HG02763 (cell line): ENCODE measurements around the gene EPB41L2.
"Not testable (repeated sequence)": the region's sequence is repeated elsewhere in the genome, so short reads cannot be mapped to it uniquely, and the experiment has no call there.

ENCODE experiments used
- ATAC-seq: cut with Tn5 transposase; IDR thresholded peaks from one replicate; pipeline ENCODE4 v1.9.1; 2021; ENCODE audit warnings: mild to moderate bottlenecking, moderate library complexity; ENCODE audit not compliant: unreplicated experiment

The EPB41L2 gene

GRCh38 chr6:131037194-131037897 is 25.7 kb downstream of the EPB41L2 start:
- no peak for ATAC-seq

DNA sequence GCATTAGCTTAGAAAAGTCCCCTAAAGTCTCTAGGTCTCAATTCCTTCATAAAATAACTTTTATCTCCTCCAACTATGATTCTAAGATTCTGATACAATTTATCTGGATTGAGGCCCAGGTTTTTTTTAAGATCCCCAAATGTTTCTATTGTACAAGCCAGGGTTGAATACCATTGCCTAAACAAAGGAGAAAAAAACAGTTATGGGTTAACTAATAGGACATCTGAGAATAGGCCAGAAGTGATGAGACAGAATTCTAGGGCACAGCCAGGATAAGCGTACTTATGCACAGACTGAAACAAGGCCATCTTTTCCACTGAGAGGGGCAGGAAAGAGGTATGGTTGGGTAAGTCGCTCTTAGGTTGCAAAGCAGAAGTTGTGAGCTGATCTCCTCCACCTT is 26.4 kb downstream of the EPB41L2 start:
- ATAC-seq, result no peak

- no peak for ATAC-seq
Observed at GRCh38 chr6:131036143-131036542, 26.9 kb downstream of the EPB41L2 start.

DNA sequence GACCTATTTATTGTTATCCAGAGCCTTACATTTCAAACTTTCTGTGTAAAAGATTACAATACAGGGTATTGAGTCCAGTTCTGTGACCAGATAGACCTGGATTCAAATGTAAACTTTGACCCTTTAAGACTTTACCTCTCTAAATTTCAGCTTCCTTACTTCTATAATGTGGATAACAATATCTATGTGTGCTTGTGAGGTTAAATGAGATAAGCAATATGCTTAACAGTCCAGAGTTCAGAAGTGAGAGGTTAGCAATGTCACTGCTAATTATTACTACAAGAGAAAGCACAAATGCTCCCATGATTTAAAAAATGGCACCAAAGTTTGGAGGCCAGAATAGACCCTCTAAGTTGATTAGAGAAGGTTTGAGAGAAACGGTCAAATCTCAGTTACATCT is 27.5 kb downstream of the EPB41L2 start:
- no peak for ATAC-seq

- ATAC-seq, result no peak
Observed at GRCh38 chr6:131033631-131034030, 29.4 kb downstream of the EPB41L2 start.

GRCh38 chr6:131029626-131030297 is 33.3 kb downstream of the EPB41L2 start:
- ATAC-seq, result peak; percentile 90

GRCh38 chr6:131027326-131027725 is 35.7 kb downstream of the EPB41L2 start:
- no peak for ATAC-seq

DNA sequence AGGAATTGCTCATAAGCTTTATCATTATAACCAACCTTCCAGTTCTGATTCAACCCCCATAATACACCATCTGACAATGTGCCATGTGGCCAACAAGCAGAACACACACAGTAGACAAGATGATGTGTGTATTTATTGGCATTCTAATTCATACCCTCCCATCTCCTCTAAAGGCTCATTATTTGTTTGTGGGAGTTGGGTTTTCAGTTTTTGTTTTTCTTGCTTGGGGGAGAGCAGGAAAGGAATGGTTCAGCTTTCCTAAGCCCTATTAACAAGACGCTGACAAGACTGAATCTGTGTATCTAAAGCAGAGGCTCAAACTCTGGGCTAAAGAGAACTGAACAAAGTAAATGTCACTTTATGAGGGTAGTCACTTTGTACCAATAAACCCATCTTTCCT is 36.8 kb downstream of the EPB41L2 start:
- ATAC-seq, result no peak

GRCh38 chr6:131024565-131024964 is 38.5 kb downstream of the EPB41L2 start:
- ATAC-seq, result no peak

- no peak for ATAC-seq
Observed at GRCh38 chr6:131023834-131024504, 39.1 kb downstream of the EPB41L2 start.

GRCh38 chr6:131022691-131023090 is 40.4 kb downstream of the EPB41L2 start:
- ATAC-seq, result no peak

DNA sequence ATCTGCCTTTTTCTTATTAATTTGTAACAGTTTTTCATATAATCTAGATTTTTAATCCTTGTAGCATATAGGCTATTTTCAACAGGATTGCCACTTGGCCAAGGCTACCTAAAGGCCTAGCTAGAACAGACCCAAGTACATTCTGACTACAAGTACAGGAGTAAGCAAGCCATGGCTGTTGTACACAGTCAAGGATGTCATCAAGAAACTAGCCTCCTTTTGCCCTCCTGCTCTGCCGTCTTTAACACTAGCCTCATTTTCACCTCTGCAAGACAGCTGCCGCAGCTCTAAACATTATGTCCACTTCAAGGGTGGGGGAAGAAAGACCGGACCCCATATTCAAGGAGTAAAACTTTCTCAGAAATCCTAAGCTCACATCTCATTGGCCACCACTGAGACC is 45.1 kb downstream of the EPB41L2 start:
- ATAC-seq, result no peak

GRCh38 chr6:131015630-131016263 is 47.3 kb downstream of the EPB41L2 start:
- ATAC-seq, result no peak

GRCh38 chr6:131015025-131015591 is 47.9 kb downstream of the EPB41L2 start:
- ATAC-seq, result no peak

GRCh38 chr6:131014080-131014776 is 48.8 kb downstream of the EPB41L2 start:
- no peak for ATAC-seq

- no peak for ATAC-seq
Observed at GRCh38 chr6:131013495-131013894, 49.5 kb downstream of the EPB41L2 start.

- ATAC-seq, result no peak
Observed at GRCh38 chr6:131009790-131010189, 53.3 kb downstream of the EPB41L2 start.

DNA sequence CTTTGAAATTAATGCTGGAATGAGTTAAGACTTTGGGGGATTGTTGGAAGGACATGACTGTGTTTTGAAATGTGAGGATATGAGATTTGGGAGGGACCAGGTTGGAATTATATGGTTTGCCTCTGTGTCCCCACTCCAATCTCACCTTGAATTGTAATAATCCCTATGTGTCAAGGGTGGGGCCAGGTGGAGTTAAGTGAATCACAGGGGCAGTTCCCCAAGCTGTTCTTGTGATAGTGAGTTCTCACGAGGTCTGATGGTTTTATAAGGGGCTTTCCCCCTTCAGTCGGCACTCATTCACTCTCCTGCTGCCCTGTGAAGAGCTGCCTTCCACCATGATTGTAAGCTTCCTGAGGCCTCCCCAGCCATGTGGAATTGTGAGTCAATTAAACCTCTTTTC is 54.1 kb downstream of the EPB41L2 start:
- ATAC-seq, result not testable (repeated sequence)

DNA sequence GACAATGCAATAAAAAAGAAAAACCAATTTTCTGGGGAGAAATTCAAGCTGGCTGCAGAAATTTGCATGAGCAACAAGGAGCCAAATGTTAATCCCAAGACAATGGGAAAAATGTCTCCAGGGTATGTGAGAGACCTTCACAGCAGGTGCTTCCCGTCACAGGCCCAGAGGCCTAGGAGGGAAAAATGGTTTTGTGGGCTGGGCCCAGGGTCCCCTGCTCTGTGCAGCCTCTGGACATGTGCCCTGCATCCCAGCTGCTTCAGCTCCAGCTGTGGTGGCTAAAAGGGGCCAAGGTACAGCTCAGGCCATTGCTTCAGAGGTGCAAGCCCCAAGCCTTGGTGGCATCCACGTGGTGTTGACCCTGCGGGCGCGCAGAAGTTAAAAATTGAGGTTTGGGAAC is 55.1 kb downstream of the EPB41L2 start:
- not testable (repeated sequence) for ATAC-seq

DNA sequence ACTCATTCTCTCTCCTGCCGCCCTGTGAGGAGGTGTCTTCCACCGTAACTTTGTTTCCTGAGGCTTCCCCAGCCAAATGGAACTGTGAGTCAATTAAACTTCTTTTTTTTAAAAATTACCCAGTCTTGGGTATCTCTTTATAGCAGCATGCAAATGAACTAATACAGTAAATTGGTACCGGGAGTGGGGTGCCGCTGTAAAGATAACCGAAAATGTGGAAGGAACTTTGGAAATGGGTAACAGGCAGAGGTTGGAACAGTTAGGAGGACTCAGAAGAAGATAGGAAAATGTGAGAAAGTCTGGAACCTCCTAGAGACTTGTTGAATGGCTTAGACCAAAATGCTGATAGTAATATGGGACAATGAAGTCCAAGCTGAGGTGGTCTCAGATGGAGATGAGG is 55.8 kb downstream of the EPB41L2 start:
- ATAC-seq, result no peak
